ENCODE results near the gene NXF3.
"Not testable (repeated sequence)": the region's sequence is repeated elsewhere in the genome, so short reads cannot be mapped to it uniquely, and the experiment has no call there.

Gene NXF3

GRCh38 chrX:103116970-103117369, 24.0 kb upstream of the NXF3 start:
- H3K4me3 ChIP-seq (ENCODE audit: low read length in 2 of 2); H3K4ac ChIP-seq (ENCODE audit: low read length); H3K23ac ChIP-seq (ENCODE audit: low read depth, low read length, poor library complexity); H2BK15ac ChIP-seq (ENCODE audit: low read length); H3K27ac ChIP-seq (replicated peaks; ENCODE audit: low read length); H4K91ac ChIP-seq (ENCODE audit: low read depth, low read length, poor library complexity); H2AK5ac ChIP-seq (ENCODE audit: low read depth, low read length); H3K9ac ChIP-seq (ENCODE audit: low read depth, low read length, poor library complexity); H3K36me3 ChIP-seq (replicated peaks in 1 of 2; ENCODE audit: control insufficient read depth in 2 of 2, insufficient read depth in 2 of 2, low read length in 2 of 2); H2AFZ ChIP-seq (ENCODE audit: low read length); H3K4me2 ChIP-seq (ENCODE audit: insufficient read depth, low read length, poor library complexity, severe bottlenecking); DNase-seq (ENCODE audit: low spot score); H3K27me3 ChIP-seq (ENCODE audit: control insufficient read depth in 3 of 3, insufficient read depth in 3 of 3, low read depth in 1 of 3, low read length in 3 of 3); H3K79me1 ChIP-seq (ENCODE audit: low read depth, low read length); H3K9me3 ChIP-seq (replicated peaks in 1 of 2; ENCODE audit: control insufficient read depth in 2 of 2, insufficient read depth in 1 of 2, low read depth in 1 of 2, low read length in 2 of 2); H3K18ac ChIP-seq (ENCODE audit: low read length); H3K14ac ChIP-seq (ENCODE audit: low read length); H2BK120ac ChIP-seq (ENCODE audit: low read depth, low read length); H2BK5ac ChIP-seq (ENCODE audit: low read length); H4K8ac ChIP-seq (ENCODE audit: low read depth, low read length); H2BK12ac ChIP-seq (ENCODE audit: low read length); H3K4me1 ChIP-seq (ENCODE audit: control insufficient read depth in 2 of 2, insufficient read depth in 1 of 2, low read depth in 1 of 2, low read length in 2 of 2): not testable (repeated sequence)
- WGBS, 2 donors (ENCODE audit: extremely low coverage in 2 of 2, insufficient read length in 2 of 2, insufficient replicate concordance in 1 of 2) = no CpG with 5 or more reads among the region's 14 CpGs

- not testable (repeated sequence) for H4K91ac ChIP-seq (ENCODE audit: low read depth, low read length, poor library complexity); H3K9me3 ChIP-seq (replicated peaks in 1 of 2; ENCODE audit: control insufficient read depth in 2 of 2, insufficient read depth in 1 of 2, low read depth in 1 of 2, low read length in 2 of 2); H3K18ac ChIP-seq (ENCODE audit: low read length); DNase-seq (ENCODE audit: low spot score); H2AK5ac ChIP-seq (ENCODE audit: low read depth, low read length); H3K23ac ChIP-seq (ENCODE audit: low read depth, low read length, poor library complexity); H3K4me3 ChIP-seq (ENCODE audit: low read length in 2 of 2); H2BK12ac ChIP-seq (ENCODE audit: low read length); H3K9ac ChIP-seq (ENCODE audit: low read depth, low read length, poor library complexity); H2BK15ac ChIP-seq (ENCODE audit: low read length); H3K4me2 ChIP-seq (ENCODE audit: insufficient read depth, low read length, poor library complexity, severe bottlenecking); H3K27me3 ChIP-seq (ENCODE audit: control insufficient read depth in 3 of 3, insufficient read depth in 3 of 3, low read depth in 1 of 3, low read length in 3 of 3); H3K4ac ChIP-seq (ENCODE audit: low read length); H3K27ac ChIP-seq (replicated peaks; ENCODE audit: low read length); H2BK120ac ChIP-seq (ENCODE audit: low read depth, low read length); H2BK5ac ChIP-seq (ENCODE audit: low read length); H3K79me1 ChIP-seq (ENCODE audit: low read depth, low read length); H3K36me3 ChIP-seq (replicated peaks in 1 of 2; ENCODE audit: control insufficient read depth in 2 of 2, insufficient read depth in 2 of 2, low read length in 2 of 2); H2AFZ ChIP-seq (ENCODE audit: low read length); H3K4me1 ChIP-seq (ENCODE audit: control insufficient read depth in 2 of 2, insufficient read depth in 1 of 2, low read depth in 1 of 2, low read length in 2 of 2); H4K8ac ChIP-seq (ENCODE audit: low read depth, low read length); H3K14ac ChIP-seq (ENCODE audit: low read length)
- WGBS, 2 donors (ENCODE audit: extremely low coverage in 2 of 2, insufficient read length in 2 of 2, insufficient replicate concordance in 1 of 2) = no CpG with 5 or more reads among the region's 6 CpGs
Observed at GRCh38 chrX:103109497-103109896, 16.6 kb upstream of the NXF3 start.

GRCh38 chrX:103107836-103108235, 14.9 kb upstream of the NXF3 start:
- H3K4me2 ChIP-seq (ENCODE audit: insufficient read depth, low read length, poor library complexity, severe bottlenecking) = no peak overlapping the region
- no peak overlapping the region for H2AFZ ChIP-seq (ENCODE audit: low read length)
- no peaks in the 10 kb centered on the region for H3K36me3 ChIP-seq (replicated peaks in 1 of 2; ENCODE audit: control insufficient read depth in 2 of 2, insufficient read depth in 2 of 2, low read length in 2 of 2)
- H3K4ac ChIP-seq (ENCODE audit: low read length) = no peak overlapping the region
- H3K14ac ChIP-seq (ENCODE audit: low read length) = no peak overlapping the region
- no peaks in the 10 kb centered on the region for H3K27me3 ChIP-seq (ENCODE audit: control insufficient read depth in 3 of 3, insufficient read depth in 3 of 3, low read depth in 1 of 3, low read length in 3 of 3)
- H2BK15ac ChIP-seq (ENCODE audit: low read length) = no peak overlapping the region
- H4K8ac ChIP-seq (ENCODE audit: low read depth, low read length) = no peak overlapping the region
- no peak overlapping the region for H2BK120ac ChIP-seq (ENCODE audit: low read depth, low read length)
- H3K79me1 ChIP-seq (ENCODE audit: low read depth, low read length) = no peaks in the 10 kb centered on the region
- H3K4me3 ChIP-seq (ENCODE audit: low read length in 2 of 2) = no peak overlapping the region
- no peak overlapping the region for H3K23ac ChIP-seq (ENCODE audit: low read depth, low read length, poor library complexity)
- no peaks in the 10 kb centered on the region for H3K9me3 ChIP-seq (replicated peaks in 1 of 2; ENCODE audit: control insufficient read depth in 2 of 2, insufficient read depth in 1 of 2, low read depth in 1 of 2, low read length in 2 of 2)
- no peak overlapping the region for H3K9ac ChIP-seq (ENCODE audit: low read depth, low read length, poor library complexity)
- H3K18ac ChIP-seq (ENCODE audit: low read length) = no peak overlapping the region
- H3K27ac ChIP-seq (replicated peaks; ENCODE audit: low read length) = no peak overlapping the region
- no peaks in the 10 kb centered on the region for H3K4me1 ChIP-seq (ENCODE audit: control insufficient read depth in 2 of 2, insufficient read depth in 1 of 2, low read depth in 1 of 2, low read length in 2 of 2)
- H2BK12ac ChIP-seq (ENCODE audit: low read length) = no peak overlapping the region
- no peak overlapping the region for H2AK5ac ChIP-seq (ENCODE audit: low read depth, low read length)
- H4K91ac ChIP-seq (ENCODE audit: low read depth, low read length, poor library complexity) = no peak overlapping the region
- DNase-seq (ENCODE audit: low spot score) = no peak
- no CpG with 5 or more reads among the region's 4 CpGs for WGBS, 2 donors (ENCODE audit: extremely low coverage in 2 of 2, insufficient read length in 2 of 2, insufficient replicate concordance in 1 of 2)
- H2BK5ac ChIP-seq (ENCODE audit: low read length) = no peak overlapping the region

- H2BK120ac ChIP-seq (ENCODE audit: low read depth, low read length); H4K91ac ChIP-seq (ENCODE audit: low read depth, low read length, poor library complexity); H3K9me3 ChIP-seq (replicated peaks in 1 of 2; ENCODE audit: control insufficient read depth in 2 of 2, insufficient read depth in 1 of 2, low read depth in 1 of 2, low read length in 2 of 2); H3K27ac ChIP-seq (replicated peaks; ENCODE audit: low read length); H3K14ac ChIP-seq (ENCODE audit: low read length); H3K4me3 ChIP-seq (ENCODE audit: low read length in 2 of 2); H3K9ac ChIP-seq (ENCODE audit: low read depth, low read length, poor library complexity); H4K8ac ChIP-seq (ENCODE audit: low read depth, low read length); H2AFZ ChIP-seq (ENCODE audit: low read length); H3K18ac ChIP-seq (ENCODE audit: low read length); H3K27me3 ChIP-seq (ENCODE audit: control insufficient read depth in 3 of 3, insufficient read depth in 3 of 3, low read depth in 1 of 3, low read length in 3 of 3); H2BK15ac ChIP-seq (ENCODE audit: low read length); DNase-seq (ENCODE audit: low spot score); H3K4me2 ChIP-seq (ENCODE audit: insufficient read depth, low read length, poor library complexity, severe bottlenecking); H2AK5ac ChIP-seq (ENCODE audit: low read depth, low read length); H3K23ac ChIP-seq (ENCODE audit: low read depth, low read length, poor library complexity); H3K79me1 ChIP-seq (ENCODE audit: low read depth, low read length); H2BK5ac ChIP-seq (ENCODE audit: low read length); H3K4me1 ChIP-seq (ENCODE audit: control insufficient read depth in 2 of 2, insufficient read depth in 1 of 2, low read depth in 1 of 2, low read length in 2 of 2); H2BK12ac ChIP-seq (ENCODE audit: low read length); H3K4ac ChIP-seq (ENCODE audit: low read length); H3K36me3 ChIP-seq (replicated peaks in 1 of 2; ENCODE audit: control insufficient read depth in 2 of 2, insufficient read depth in 2 of 2, low read length in 2 of 2): not testable (repeated sequence)
- WGBS, 2 donors (ENCODE audit: extremely low coverage in 2 of 2, insufficient read length in 2 of 2, insufficient replicate concordance in 1 of 2) = no CpG with 5 or more reads among the region's 21 CpGs
Observed at GRCh38 chrX:103107227-103107737, 14.3 kb upstream of the NXF3 start.
